Ovary (tissue), 3 donors: ENCODE data around the gene EYA4.

Experiments
- POLR2A ChIP-seq: fragments of 450-650 bp; IDR thresholded peaks from one replicate; pipeline ENCODE4 v1.6.1; 2017; ENCODE audit warnings: antibody characterized with exemption, mild to moderate bottlenecking, moderate library complexity
- TF ChIP-seq, protein P1 (sequence below), 3 donors: fragments of 450-650 bp in 2 of 3; fragments of 200-600 bp in 1 of 3; IDR thresholded peaks; one replicate each; pipeline versions ENCODE4 v1.5.1 to v1.8.0; 2016 to 2022; ENCODE audit warnings: antibody characterized with exemption in 3 of 3, mild to moderate bottlenecking in 1 of 3
- donor health status: DM: no; HTN: no; CAD: no.

DNA sequence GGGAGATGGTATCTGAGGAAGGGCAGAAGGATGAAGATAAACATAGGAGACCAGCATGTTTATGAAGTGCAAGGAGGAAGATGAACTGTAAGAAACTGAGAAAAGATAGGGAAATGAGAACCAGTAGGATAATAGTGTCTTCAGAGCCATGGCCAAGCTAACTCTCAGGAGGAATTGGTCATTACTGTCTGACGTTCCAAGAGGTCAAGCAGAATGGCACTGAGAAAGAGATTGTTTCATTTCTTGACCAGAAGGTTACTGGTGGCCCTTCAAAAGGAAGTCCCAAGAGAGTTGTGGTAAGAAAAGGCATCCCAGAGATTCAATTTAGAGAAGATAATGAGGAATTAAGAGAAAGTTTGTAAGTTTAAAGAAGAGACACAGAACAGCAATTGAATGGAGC lies 47.5 kb downstream of the EYA4 start:
- TF ChIP-seq, protein P1, sequence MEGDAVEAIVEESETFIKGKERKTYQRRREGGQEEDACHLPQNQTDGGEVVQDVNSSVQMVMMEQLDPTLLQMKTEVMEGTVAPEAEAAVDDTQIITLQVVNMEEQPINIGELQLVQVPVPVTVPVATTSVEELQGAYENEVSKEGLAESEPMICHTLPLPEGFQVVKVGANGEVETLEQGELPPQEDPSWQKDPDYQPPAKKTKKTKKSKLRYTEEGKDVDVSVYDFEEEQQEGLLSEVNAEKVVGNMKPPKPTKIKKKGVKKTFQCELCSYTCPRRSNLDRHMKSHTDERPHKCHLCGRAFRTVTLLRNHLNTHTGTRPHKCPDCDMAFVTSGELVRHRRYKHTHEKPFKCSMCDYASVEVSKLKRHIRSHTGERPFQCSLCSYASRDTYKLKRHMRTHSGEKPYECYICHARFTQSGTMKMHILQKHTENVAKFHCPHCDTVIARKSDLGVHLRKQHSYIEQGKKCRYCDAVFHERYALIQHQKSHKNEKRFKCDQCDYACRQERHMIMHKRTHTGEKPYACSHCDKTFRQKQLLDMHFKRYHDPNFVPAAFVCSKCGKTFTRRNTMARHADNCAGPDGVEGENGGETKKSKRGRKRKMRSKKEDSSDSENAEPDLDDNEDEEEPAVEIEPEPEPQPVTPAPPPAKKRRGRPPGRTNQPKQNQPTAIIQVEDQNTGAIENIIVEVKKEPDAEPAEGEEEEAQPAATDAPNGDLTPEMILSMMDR (IDR thresholded peaks at IDR 0.05): no peak
- TF ChIP-seq POLR2A: no peak
